ENCODE results near the gene FEM1A. TPM values are rescaled to one million over a fixed set of nuclear protein-coding genes. Genes with fewer than 3 reads are reported as not detected.

The FEM1A gene
- total and polyA plus RNA-seq, 9 of the 15 experiments (the other 6 are each of a cell fraction or from before 2014, with no cell fraction given), result 0.08 to 19.0 (median 6.8) TPM

GRCh38 chr19:4768934-4769777 is 22.4 kb upstream of the FEM1A start (continued):
- TF ChIP-seq ARID4B (CRISPR knock-in tag; IDR thresholded peaks at IDR 0.05) (peak; percentile 100), GATAD2A (IDR thresholded peaks at IDR 0.05) (no peak), SUPT5H (IDR thresholded peaks at IDR 0.05) (no peak), NR2C1 (IDR thresholded peaks at IDR 0.05) (peak; percentile 89), NR2C1 (tag; IDR thresholded peaks at IDR 0.05) (peak; percentile 89), NR2C2 (CRISPR knock-in tag; IDR thresholded peaks at IDR 0.05) (peak; percentile 96), NR2C2 (tag; IDR thresholded peaks at IDR 0.05) (peak; percentile 86), AFF4 (CRISPR knock-in tag; IDR thresholded peaks at IDR 0.05) (peak; percentile 100), ZNF197 (CRISPR knock-in tag; IDR thresholded peaks at IDR 0.05; ENCODE audit: low read depth) (peak; percentile 98), TRIM28 (IDR thresholded peaks at IDR 0.05) (no peak), PHTF2 (CRISPR knock-in tag; IDR thresholded peaks at IDR 0.05) (no peak), ZNF280A (IDR thresholded peaks at IDR 0.05; ENCODE audit: low read depth, partially characterized antibody) (no peak), USF2 (CRISPR knock-in tag; IDR thresholded peaks at IDR 0.05) (peak; percentile 81), MTA3 (IDR thresholded peaks at IDR 0.05; ENCODE audit: borderline replicate concordance) (no peak), ZNF398 (CRISPR knock-in tag; IDR thresholded peaks at IDR 0.05) (no peak)
